HepG2 (cell line): ENCODE measurements around the gene HTR6. TPM values are rescaled to one million over a fixed set of nuclear protein-coding genes. Genes with fewer than 3 reads are reported as not detected.

ENCODE experiments used
- CEBPB ChIP-seq: IDR thresholded peaks from 2 replicates; pipeline ENCODE4 v1.6.1; 2011; ENCODE audit warnings: low read depth, low read length, improper control_type of control experiment, borderline replicate concordance
- EZH2 ChIP-seq: conservative IDR thresholded peaks from 2 replicates; pipeline ENCODE4 v1.6.1; 2012; ENCODE audit warnings: mild to moderate bottlenecking, low read depth, low read length, moderate library complexity
- KLF12 ChIP-seq: sonication (generic); formaldehyde crosslinking; IDR thresholded peaks from 2 replicates; pipeline ENCODE4 v1.4.0; 2020; ENCODE audit warnings: missing genetic modification reagents, borderline replicate concordance
- MATR3 ChIP-seq: sonication (generic); formaldehyde crosslinking; IDR thresholded peaks from 2 replicates; pipeline ENCODE4 v1.4.0; 2020; ENCODE audit warnings: missing genetic modification reagents
- MED8 ChIP-seq: sonication (generic); formaldehyde crosslinking; IDR thresholded peaks from 2 replicates; pipeline ENCODE4 v1.8.1; 2023; ENCODE audit warnings: mild to moderate bottlenecking, missing genetic modification reagents; ENCODE audit not compliant: insufficient replicate concordance
- PAWR ChIP-seq: sonication (generic); formaldehyde crosslinking; IDR thresholded peaks from 2 replicates; pipeline ENCODE4 v1.4.0; 2020; ENCODE audit warnings: missing genetic modification reagents, mild to moderate bottlenecking, borderline replicate concordance
- SIN3B ChIP-seq: fragments of 150-350 bp; IDR thresholded peaks from 2 replicates; pipeline ENCODE4 v1.6.1; 2014; ENCODE audit warnings: low read length
- SRSF9 ChIP-seq: fragments of 200-400 bp; formaldehyde crosslinking; IDR thresholded peaks from 2 replicates; pipeline ENCODE4 v1.6.1; 2018; ENCODE audit warnings: borderline replicate concordance, mild to moderate bottlenecking, low read depth, low read length; ENCODE audit not compliant: insufficient read depth, poor library complexity, severe bottlenecking
- STAG1 ChIP-seq: sonication (generic); formaldehyde crosslinking; IDR thresholded peaks from 2 replicates; pipeline ENCODE4 v1.4.0; 2020; ENCODE audit warnings: missing genetic modification reagents
- ZNF251 ChIP-seq: sonication (generic); formaldehyde crosslinking; IDR thresholded peaks from 2 replicates; pipeline ENCODE4 v1.9.0; 2021; ENCODE audit warnings: mild to moderate bottlenecking, missing genetic modification reagents
- ZNF253 ChIP-seq: sonication (generic); formaldehyde crosslinking; IDR thresholded peaks from 2 replicates; pipeline ENCODE4 v1.8.0; 2022; ENCODE audit warnings: mild to moderate bottlenecking, missing genetic modification reagents, borderline replicate concordance
- ZNF446 ChIP-seq: sonication (generic); formaldehyde crosslinking; IDR thresholded peaks from 2 replicates; pipeline ENCODE4 v1.5.0; 2020; ENCODE audit warnings: mild to moderate bottlenecking, missing genetic modification reagents
- polyA plus RNA-seq, 8 experiments: library from polyadenylated mRNA; depleted of rRNA in 3 of 8; stranded (reverse) in 7 of 8; unstranded in 1 of 8; fragments of >200 nt; fragmentation: Illumina TruSeq in 4 of 8; extraction: Trizol in 4 of 8; gene quantifications; 2 replicates each; pipeline versions ENCODE4 v1.2.1 to v1.2.3, GENCODE V29; 2011 to 2016; ENCODE audit warnings: low read depth in 4 of 8, missing spikeins in 1 of 8, mixed read lengths in 1 of 8; ENCODE audit not compliant: insufficient read depth in 1 of 8
- total RNA-seq, 5 experiments: library from RNA; depleted of rRNA; stranded (reverse); fragments of >200 nt; fragmentation: Illumina TruSeq; extraction: Trizol; gene quantifications; 2 replicates each; pipeline ENCODE4 v1.2.3, GENCODE V29; 2016; ENCODE audit warnings: low read depth in 1 of 5
- TF ChIP-seq, protein P1 (sequence below): IDR thresholded peaks from 2 replicates; pipeline ENCODE4 v1.4.0; 2020; ENCODE audit warnings: mild to moderate bottlenecking, missing genetic modification reagents

The HTR6 gene
- total and polyA plus RNA-seq, 2 of the 13 experiments (the other 11 are each of a cell fraction or from before 2014, with no cell fraction given): 0.04 TPM; not detected in 1

DNA sequence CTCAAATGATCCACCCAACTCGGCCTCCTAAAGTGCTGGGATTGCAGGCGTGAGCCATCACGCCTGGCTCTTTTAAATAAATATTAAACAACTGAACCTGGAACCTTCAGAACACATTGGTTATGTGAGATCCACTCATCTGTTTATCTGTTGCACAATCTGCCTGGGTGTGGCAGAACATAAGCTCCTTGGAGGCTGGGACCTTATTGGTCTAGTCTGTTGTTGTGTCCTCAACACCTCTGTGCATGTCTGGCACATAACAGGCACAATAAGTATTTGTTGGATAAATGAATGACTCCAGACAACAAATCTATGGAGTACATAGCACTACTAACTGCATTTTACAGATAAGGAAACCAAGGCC is 24.7 kb upstream of the HTR6 start (continued):
- TF ChIP-seq KLF12 (CRISPR knock-in tag) (peak; percentile 71; the same call in 1 of the 2 replicates), SRSF9 (no peak), MATR3 (CRISPR knock-in tag) (no peak), EZH2 (no peak), ZNF253 (CRISPR knock-in tag) (no peak), SIN3B (no peak), STAG1 (CRISPR knock-in tag) (no peak), MED8 (CRISPR knock-in tag) (no peak), ZNF251 (CRISPR knock-in tag) (no peak), CEBPB (peak; percentile 88), ZNF446 (CRISPR knock-in tag) (no peak), PAWR (no peak)
- TF ChIP-seq, protein P1, sequence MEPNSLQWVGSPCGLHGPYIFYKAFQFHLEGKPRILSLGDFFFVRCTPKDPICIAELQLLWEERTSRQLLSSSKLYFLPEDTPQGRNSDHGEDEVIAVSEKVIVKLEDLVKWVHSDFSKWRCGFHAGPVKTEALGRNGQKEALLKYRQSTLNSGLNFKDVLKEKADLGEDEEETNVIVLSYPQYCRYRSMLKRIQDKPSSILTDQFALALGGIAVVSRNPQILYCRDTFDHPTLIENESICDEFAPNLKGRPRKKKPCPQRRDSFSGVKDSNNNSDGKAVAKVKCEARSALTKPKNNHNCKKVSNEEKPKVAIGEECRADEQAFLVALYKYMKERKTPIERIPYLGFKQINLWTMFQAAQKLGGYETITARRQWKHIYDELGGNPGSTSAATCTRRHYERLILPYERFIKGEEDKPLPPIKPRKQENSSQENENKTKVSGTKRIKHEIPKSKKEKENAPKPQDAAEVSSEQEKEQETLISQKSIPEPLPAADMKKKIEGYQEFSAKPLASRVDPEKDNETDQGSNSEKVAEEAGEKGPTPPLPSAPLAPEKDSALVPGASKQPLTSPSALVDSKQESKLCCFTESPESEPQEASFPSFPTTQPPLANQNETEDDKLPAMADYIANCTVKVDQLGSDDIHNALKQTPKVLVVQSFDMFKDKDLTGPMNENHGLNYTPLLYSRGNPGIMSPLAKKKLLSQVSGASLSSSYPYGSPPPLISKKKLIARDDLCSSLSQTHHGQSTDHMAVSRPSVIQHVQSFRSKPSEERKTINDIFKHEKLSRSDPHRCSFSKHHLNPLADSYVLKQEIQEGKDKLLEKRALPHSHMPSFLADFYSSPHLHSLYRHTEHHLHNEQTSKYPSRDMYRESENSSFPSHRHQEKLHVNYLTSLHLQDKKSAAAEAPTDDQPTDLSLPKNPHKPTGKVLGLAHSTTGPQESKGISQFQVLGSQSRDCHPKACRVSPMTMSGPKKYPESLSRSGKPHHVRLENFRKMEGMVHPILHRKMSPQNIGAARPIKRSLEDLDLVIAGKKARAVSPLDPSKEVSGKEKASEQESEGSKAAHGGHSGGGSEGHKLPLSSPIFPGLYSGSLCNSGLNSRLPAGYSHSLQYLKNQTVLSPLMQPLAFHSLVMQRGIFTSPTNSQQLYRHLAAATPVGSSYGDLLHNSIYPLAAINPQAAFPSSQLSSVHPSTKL (CRISPR knock-in tag): 0 out of 2 replicates have a peak, but pooled peaks have one; percentile 22
